K562 (cell line): ENCODE results near the gene OR2T8. TPM values are rescaled to one million over a fixed set of nuclear protein-coding genes. Genes with fewer than 3 reads are reported as not detected.

Experiments
- ATAC-seq: fragments of 200-7000 bp; cut with Tn5 transposase; 3 replicates; pipeline ENCODE4 v1.9.1; 2020; ENCODE audit warnings: moderate library complexity
- BruUV-seq: library from RNA; stranded (reverse); fragments of 400-500 nt; replicated peaks from 2 replicates; lab custom pipeline; 2021; lab: Mats Ljungman, UMichigan
- CTCF ChIA-PET: fragments of 300-600 bp; formaldehyde crosslinking; extraction: SDS; loops from one replicate; lab custom pipeline; 2021; ENCODE audit warnings: low intra/inter-chr PET ratio; lab: Yijun Ruan, JAX
- POLR2A ChIA-PET: fragments of 300-600, 350-650 bp; sonication (Branson Sonifier 250); formaldehyde crosslinking; extraction: SDS; loops from one replicate; lab custom pipeline; 2021; ENCODE audit warnings: antibody characterized with exemption, inconsistent platforms; lab: Yijun Ruan, JAX
- DNase-seq, 4 experiments: peaks; one replicate each; pipeline versions ENCODE4 v3.0.0 to v3.0.0-alpha.2; 2011 to 2018; ENCODE audit warnings: low spot score in 3 of 4, mixed read lengths in 3 of 4; ENCODE audit errors: extremely low read depth in 1 of 4
- FAIRE-seq: peaks from 2 replicates; lab custom pipeline; 2011; peaks lifted over from hg19 to GRCh38; lab: Jason Lieb, UNC
- H2AFZ ChIP-seq: 2 replicates; pipeline ENCODE4 v1.6.0; 2011; ENCODE audit warnings: low read depth, low read length, control low read depth, inconsistent platforms
- H3K27ac ChIP-seq: fragments of 200-600 bp; 3 replicates; pipeline ENCODE4 v1.8.0; 2011; ENCODE audit warnings: low read depth, mild to moderate bottlenecking, control low read depth, inconsistent platforms, low read length, moderate library complexity, mixed read lengths; ENCODE audit errors: extremely low read depth
- H3K27me3 ChIP-seq, 2 experiments: fragments of 300-600 bp in 1 of 2; 2 replicates in 1 of 2; 3 replicates in 1 of 2; pipeline versions ENCODE4 v1.6.0 to v1.8.0; 2011; ENCODE audit warnings: inconsistent platforms in 2 of 2, low read length in 2 of 2, mild to moderate bottlenecking in 1 of 2, mixed read lengths in 1 of 2, moderate library complexity in 1 of 2; ENCODE audit not compliant: control insufficient read depth in 2 of 2, insufficient read depth in 2 of 2
- H3K36me3 ChIP-seq: fragments of 300-600 bp; 3 replicates; pipeline ENCODE4 v1.8.0; 2011; ENCODE audit warnings: mild to moderate bottlenecking, low read length, inconsistent platforms; ENCODE audit not compliant: control insufficient read depth, insufficient read depth
- H3K4me1 ChIP-seq, 2 experiments: fragments of 200-600 bp in 1 of 2; replicated peaks in 1 of 2; 2 replicates in 1 of 2; 3 replicates in 1 of 2; pipeline versions ENCODE4 v1.5.1 to v1.8.0; 2011; ENCODE audit warnings: inconsistent platforms in 2 of 2, low read length in 2 of 2, mild to moderate bottlenecking in 1 of 2, mixed read lengths in 1 of 2, moderate library complexity in 1 of 2; ENCODE audit not compliant: control insufficient read depth in 2 of 2, insufficient read depth in 2 of 2
- H3K4me2 ChIP-seq: 2 replicates; pipeline ENCODE4 v1.6.1; 2011; ENCODE audit warnings: low read length, control low read depth, inconsistent platforms, mixed read lengths; ENCODE audit not compliant: insufficient read depth
- H3K4me3 ChIP-seq: fragments of 200-600 bp; sonication (generic), shearing (Covaris generic); 2 replicates; pipeline ENCODE4 v1.5.1; 2016; ENCODE audit warnings: control low read depth, inconsistent platforms
- H3K79me2 ChIP-seq: fragments of 200-600 bp; 3 replicates; pipeline ENCODE4 v1.8.0; 2011; ENCODE audit warnings: low read length, inconsistent platforms; ENCODE audit not compliant: control insufficient read depth, insufficient read depth
- H3K9ac ChIP-seq, 2 experiments: 2 replicates each; pipeline versions ENCODE4 v1.6.0 to v1.6.1; 2011; ENCODE audit warnings: low read depth in 2 of 2, low read length in 2 of 2, control low read depth in 1 of 2, inconsistent platforms in 1 of 2, mild to moderate bottlenecking in 1 of 2, mixed read lengths in 1 of 2; ENCODE audit not compliant: insufficient read depth in 1 of 2
- H3K9me1 ChIP-seq: one replicate; pipeline ENCODE4 v1.6.0; 2011; ENCODE audit warnings: inconsistent platforms, mild to moderate bottlenecking, low read length, moderate library complexity; ENCODE audit not compliant: control insufficient read depth, insufficient read depth
- H3K9me3 ChIP-seq: replicated peaks from 2 replicates; pipeline ENCODE4 v1.5.1; 2011; ENCODE audit warnings: low read depth, low read length, inconsistent platforms; ENCODE audit not compliant: control insufficient read depth, insufficient read depth
- H4K20me1 ChIP-seq: replicated peaks from 2 replicates; pipeline ENCODE4 v1.6.1; 2011; ENCODE audit warnings: low read length, inconsistent platforms, mixed read lengths; ENCODE audit not compliant: control insufficient read depth, insufficient read depth
- ATF6 ChIP-seq: sonication (generic); formaldehyde crosslinking; IDR thresholded peaks from 2 replicates; pipeline ENCODE4 v1.4.0; 2020; ENCODE audit warnings: mild to moderate bottlenecking, missing genetic modification reagents
- EGR1 ChIP-seq: fragments of 450-650 bp; conservative IDR thresholded peaks from 2 replicates; pipeline ENCODE4 v1.6.1; 2017; ENCODE audit warnings: mild to moderate bottlenecking
- GTF2E2 ChIP-seq: fragments of 200-800 bp; sonication (Bioruptor generic); IDR thresholded peaks from 2 replicates; pipeline ENCODE4 v1.6.1; 2016; ENCODE audit warnings: missing genetic modification characterization, missing compliant biosample characterization
- KDM1A ChIP-seq, 2 experiments: fragments of 450-650 bp; IDR thresholded peaks; 2 replicates each; pipeline ENCODE4 v1.6.1; 2016; ENCODE audit warnings: mild to moderate bottlenecking in 2 of 2
- SNRNP70 ChIP-seq: fragments of 200-400 bp; formaldehyde crosslinking; optimal IDR thresholded peaks from 2 replicates; pipeline ENCODE3; 2017; ENCODE audit warnings: low read depth, low read length
- ZBTB12 ChIP-seq: fragments of 250-450 bp; sonication (Bioruptor Pico); IDR thresholded peaks from 2 replicates; pipeline ENCODE4 v1.4.0; 2020
- WGBS: fragments of 100-300 bp; shearing (Covaris generic); methylation state at CpG from one replicate; pipeline ENCODE4 v1.1.6; 2016; ENCODE audit warnings: low coverage, mixed read lengths; ENCODE audit not compliant: insufficient coverage; ENCODE audit errors: missing lambda C conversion rate; 5-methylcytosine and 5-hydroxymethylcytosine counted together
- in situ Hi-C: fragments of 300-500 bp; cut with MboI; formaldehyde crosslinking; loops from 4 replicates; pipeline ENCODE4 v1.15.0; 2018; ENCODE audit warnings: inconsistent platforms, mixed read lengths
- intact Hi-C: fragments of 100-400 bp; cut with micrococcal nuclease; formaldehyde crosslinking; loops from 2 replicates; pipeline ENCODE4 v1.14.2; 2022
- polyA plus RNA-seq, 8 experiments: library from polyadenylated mRNA; depleted of rRNA in 4 of 8; stranded (reverse) in 5 of 8; unstranded in 3 of 8; fragments of >200 nt; fragmentation: Nextera tagmentation in 2 of 8; fragmentation: Illumina TruSeq in 1 of 8; extraction: Ambion mirVana in 2 of 8; extraction: Trizol in 1 of 8; gene quantifications; 2 replicates each; pipeline versions ENCODE4 v1.2.1 to v1.2.3, GENCODE V29; 2011 to 2014; ENCODE audit warnings: inconsistent platforms in 1 of 8, missing spikeins in 1 of 8
- total RNA-seq, 7 experiments: library from RNA; depleted of rRNA in 6 of 7; stranded (reverse); fragments of >200 nt in 6 of 7; fragmentation: Illumina TruSeq in 2 of 7; extraction: Trizol in 2 of 7; gene quantifications; 2 replicates each; pipeline versions ENCODE4 v1.2.1 to v1.2.3, GENCODE V29; 2011 to 2021; ENCODE audit warnings: low replicate concordance in 1 of 7

OR2T8 gene
- total and polyA plus RNA-seq, 9 of the 15 experiments (the other 6 are each of a cell fraction or from before 2014, with no cell fraction given): 0.08 to 0.46 (median 0.31) TPM; not detected in 3

GRCh38 chr1:247884797-247885413 is 35.1 kb upstream of the OR2T8 start:
- POLR2A ChIA-PET: interaction anchor here (0.9 to 1.2 kb wide), 3 partner anchors 11 to 42 kb away, joined by 3 to 6 read pairs (median 4); partner anchors contain the start of gene OR2W3
- peak; percentile 42 for FAIRE-seq
- intact Hi-C loops: no loop called here

GRCh38 chr1:247895163-247895637 is 24.9 kb upstream of the OR2T8 start, which contains the start of gene OR2W3:
TSS of gene OR2W3 (plus strand) at chr1:247895587. CDS start at chr1:247895587, 0 bp downstream.
- Histone ChIP-seq H3K36me3 (no peaks in the 10 kb centered on the region), H2AFZ (no peak within 1 kb of the TSS), H3K27me3 (no peaks in the 10 kb centered on the region), H3K9ac (no peak within 1 kb of the TSS), H3K4me1 (no peaks in the 10 kb centered on the region), H3K9me1 (no peaks in the 10 kb centered on the region), H3K4me3 (no peak within 1 kb of the TSS), H3K9me3 (no peaks in the 10 kb centered on the region; the same call in none of the 2 replicates), H3K79me2 (no peaks in the 10 kb centered on the region), H3K4me2 (no peak within 1 kb of the TSS), H3K27ac (no peak within 1 kb of the TSS), H4K20me1 (no peaks in the 10 kb centered on the region)
- 10% methylated on average over 2 of the region's 2 CpGs for WGBS
- no peak for DNase-seq
- no peak for FAIRE-seq
- in situ Hi-C loops (no loop called here), intact Hi-C loops (no loop called here)
- ChIA-PET POLR2A (interaction anchor here (0.7 to 1.6 kb wide), 3 partner anchors 9 to 337 kb away, joined by 4 to 6 read pairs (median 4); no protein-coding TSS in a partner anchor), CTCF (no interaction called here)
- no TSS peak for BruUV-seq
- ATAC-seq: no peak
- TF ChIP-seq GTF2E2 (tag) (no peak), ZBTB12 (CRISPR knock-in tag) (no peak), ATF6 (CRISPR knock-in tag) (no peak)

More at GRCh38 chr1:247884797-247885413, 35.1 kb upstream of the OR2T8 start:
- peak in 1 of 4 experiments; percentile 20 for DNase-seq
- Histone ChIP-seq H4K20me1 (no peaks in the 10 kb centered on the region), H3K4me2 (no peak overlapping the region), H3K9ac (no peak overlapping the region), H3K4me1 (no peaks in the 10 kb centered on the region; a peak in 1 of 5 replicates), H3K9me3 (no peaks in the 10 kb centered on the region), H3K36me3 (no peaks in the 10 kb centered on the region), H3K27ac (no peak overlapping the region), H2AFZ (peak overlapping the region; percentile 15; the same call in 1 of the 2 replicates), H3K9me1 (no peaks in the 10 kb centered on the region), H3K27me3 (no peaks in the 10 kb centered on the region), H3K4me3 (no peak overlapping the region), H3K79me2 (no peaks in the 10 kb centered on the region)
- WGBS: 65% methylated on average over 10 of the region's 10 CpGs
- CTCF ChIA-PET: no interaction called here
- in situ Hi-C loops: no loop called here
- BruUV-seq: no TSS peak
- peak; percentile 82 for TF ChIP-seq EGR1
- TF ChIP-seq KDM1A (IDR thresholded peaks at IDR 0.05): 0 out of 4 replicates have a peak, but pooled peaks of 1 of the 2 experiments have one; percentile 9
- no peak for TF ChIP-seq SNRNP70
- ATAC-seq: peak; percentile 76
